GM12878 (cell line): ENCODE measurements around the gene PAIP2. TPM values are rescaled to one million over a fixed set of nuclear protein-coding genes. Genes with fewer than 3 reads are reported as not detected.

ENCODE experiments used
- ATAC-seq: fragments of 200-7000 bp; cut with Tn5 transposase; 3 replicates; pipeline ENCODE4 v1.9.1; 2020; ENCODE audit warnings: mild to moderate bottlenecking, moderate library complexity
- BruUV-seq: library from RNA; stranded (reverse); fragments of 400-500 nt; replicated peaks from 2 replicates; lab custom pipeline; 2021; lab: Mats Ljungman, UMichigan
- CTCF ChIA-PET: fragments of 300-600 bp; sonication (Branson Sonifier 250); formaldehyde crosslinking; extraction: SDS; loops from one replicate; lab custom pipeline; 2021; ENCODE audit warnings: inconsistent platforms; lab: Yijun Ruan, JAX
- POLR2A ChIA-PET: fragments of 350-600 bp; formaldehyde crosslinking; extraction: SDS; loops from one replicate; lab custom pipeline; 2021; ENCODE audit warnings: inconsistent platforms; lab: Charles Lee
- RAD21 ChIA-PET: fragments of 300-600 bp; sonication (Branson Sonifier 250); formaldehyde crosslinking; loops from one replicate; lab custom pipeline; 2023; ENCODE audit warnings: antibody characterized with exemption; ENCODE audit not compliant: unreplicated experiment; lab: Charles Lee
- SMC1A ChIA-PET: fragments of 300-600 bp; sonication (Branson Sonifier 250); formaldehyde crosslinking; loops from one replicate; lab custom pipeline; 2023; ENCODE audit not compliant: unreplicated experiment, uncharacterized antibody; lab: Charles Lee
- DNase-seq: peaks from one replicate; pipeline ENCODE4 v3.0.0-alpha.2; 2011; ENCODE audit warnings: low read depth, low spot score
- FAIRE-seq: peaks from 3 replicates; lab custom pipeline; 2011; peaks lifted over from hg19 to GRCh38; lab: Jason Lieb, UNC
- H2AFZ ChIP-seq: 2 replicates; pipeline ENCODE4 v1.6.0; 2011; ENCODE audit warnings: low read depth, low read length, control low read depth; ENCODE audit not compliant: control insufficient read depth
- H3K27ac ChIP-seq: 2 replicates; pipeline ENCODE4 v1.5.1; 2011; ENCODE audit warnings: control low read depth; ENCODE audit not compliant: control insufficient read depth, insufficient read depth
- H3K27me3 ChIP-seq, 2 experiments: replicated peaks in 1 of 2; 2 replicates each; pipeline versions ENCODE4 v1.6.0 to v1.6.1; 2011; ENCODE audit warnings: low read length in 1 of 2; ENCODE audit not compliant: control insufficient read depth in 2 of 2, insufficient read depth in 2 of 2
- H3K36me3 ChIP-seq, 2 experiments: 2 replicates each; pipeline ENCODE4 v1.5.1; 2011; ENCODE audit warnings: low read length in 1 of 2; ENCODE audit not compliant: control insufficient read depth in 2 of 2, insufficient read depth in 2 of 2
- H3K4me1 ChIP-seq: 2 replicates; pipeline ENCODE4 v1.6.1; 2011; ENCODE audit warnings: mild to moderate bottlenecking, low read length, moderate library complexity, mixed read lengths; ENCODE audit not compliant: control insufficient read depth, insufficient read depth
- H3K4me2 ChIP-seq: 2 replicates; pipeline ENCODE4 v1.6.0; 2011; ENCODE audit warnings: control low read depth; ENCODE audit not compliant: control insufficient read depth, insufficient read depth
- H3K4me3 ChIP-seq: fragments of 200-600 bp; sonication (generic); 2 replicates; pipeline ENCODE4 v1.5.1; 2016
- H3K79me2 ChIP-seq: 2 replicates; pipeline ENCODE4 v1.6.0; 2011; ENCODE audit warnings: low read length; ENCODE audit not compliant: control insufficient read depth, insufficient read depth
- H3K9ac ChIP-seq: 2 replicates; pipeline ENCODE4 v1.8.0; 2011; ENCODE audit warnings: low read length, control low read depth, mixed read lengths; ENCODE audit not compliant: control insufficient read depth, insufficient read depth
- H3K9me3 ChIP-seq: replicated peaks from 3 replicates; pipeline ENCODE4 v1.5.1; 2011; ENCODE audit warnings: mild to moderate bottlenecking, low read length; ENCODE audit not compliant: control insufficient read depth, insufficient read depth
- H4K20me1 ChIP-seq: 2 replicates; pipeline ENCODE4 v1.6.0; 2011; ENCODE audit not compliant: control insufficient read depth, insufficient read depth
- EZH2 ChIP-seq: IDR thresholded peaks from 2 replicates; pipeline ENCODE4 v1.6.1; 2012; ENCODE audit warnings: low read depth, mild to moderate bottlenecking, control low read depth, inconsistent platforms, low read length, borderline replicate concordance; ENCODE audit not compliant: control insufficient read depth
- LARP7 ChIP-seq: fragments of 450-650 bp; IDR thresholded peaks from 2 replicates; pipeline ENCODE4 v1.6.1; 2017; ENCODE audit warnings: mild to moderate bottlenecking
- MYB ChIP-seq: fragments of 150-350 bp; IDR thresholded peaks from 2 replicates; pipeline ENCODE4 v1.6.1; 2014; ENCODE audit warnings: mild to moderate bottlenecking, low read depth, low read length, borderline replicate concordance
- PAX5 ChIP-seq: IDR thresholded peaks from 2 replicates; pipeline ENCODE4 v1.6.1; 2011; ENCODE audit warnings: low read depth, low read length, borderline replicate concordance
- POLR2A ChIP-seq: IDR thresholded peaks from 2 replicates; pipeline ENCODE4 v1.6.1; 2011; ENCODE audit warnings: low read depth, mild to moderate bottlenecking, low read length
- RB1 ChIP-seq: fragments of 450-650 bp; formaldehyde crosslinking; IDR thresholded peaks from 2 replicates; pipeline ENCODE4 v1.6.1; 2017; ENCODE audit warnings: mild to moderate bottlenecking, borderline replicate concordance
- RFX5 ChIP-seq: IDR thresholded peaks from 2 replicates; pipeline ENCODE4 v1.6.1; 2011; ENCODE audit warnings: low read depth, low read length, improper control_type of control experiment
- SIX5 ChIP-seq: IDR thresholded peaks from 2 replicates; pipeline ENCODE4 v1.6.1; 2011; ENCODE audit warnings: mild to moderate bottlenecking, low read depth, low read length, moderate library complexity; ENCODE audit not compliant: severe bottlenecking
- ZZZ3 ChIP-seq: IDR thresholded peaks from 2 replicates; pipeline ENCODE4 v1.6.1; 2011; ENCODE audit warnings: low read depth; ENCODE audit not compliant: control insufficient read depth, insufficient read length
- WGBS: methylation state at CpG from one replicate; pipeline ENCODE4 v1.1.6; 2016; ENCODE audit warnings: low lambda C conversion rate; ENCODE audit not compliant: insufficient replicate concordance, insufficient coverage; ENCODE audit errors: missing lambda C conversion rate; 5-methylcytosine and 5-hydroxymethylcytosine counted together
- in situ Hi-C: fragments of 300-500 bp; cut with MboI; formaldehyde crosslinking; loops from 9 replicates; pipeline ENCODE4 v1.14.3; 2018; ENCODE audit warnings: mixed read lengths
- intact Hi-C: fragments of 100-400 bp; cut with micrococcal nuclease; formaldehyde crosslinking; loops from one replicate; pipeline ENCODE4 v1.14.2; 2022; ENCODE audit not compliant: unreplicated experiment
- polyA plus RNA-seq, 11 experiments: library from polyadenylated mRNA; depleted of rRNA in 4 of 11; unstranded in 6 of 11; stranded (reverse) in 5 of 11; fragments of >200 nt; fragmentation: Nextera tagmentation in 4 of 11; fragmentation: Illumina TruSeq in 1 of 11; extraction: Ambion mirVana in 4 of 11; extraction: Trizol in 1 of 11; gene quantifications; 1 replicate in 1 of 11; 2 replicates in 10 of 11; pipeline versions ENCODE4 v1.2.1 to v1.2.3, GENCODE V29; 2011 to 2016; ENCODE audit warnings: inconsistent platforms in 2 of 11, missing spikeins in 2 of 11, low read depth in 1 of 11
- total RNA-seq, 4 experiments: library from RNA; depleted of rRNA in 3 of 4; stranded (reverse); fragments of >200 nt in 3 of 4; fragmentation: Illumina TruSeq in 1 of 4; extraction: Trizol in 1 of 4; gene quantifications; 2 replicates each; pipeline versions ENCODE4 v1.2.1 to v1.2.3, GENCODE V29; 2013 to 2021
- TF ChIP-seq, protein P1 (sequence below): fragments of 450-650 bp; IDR thresholded peaks from 2 replicates; pipeline ENCODE4 v1.6.1; 2016; ENCODE audit warnings: mild to moderate bottlenecking
- TF ChIP-seq, protein P2 (sequence below): fragments of 450-650 bp; IDR thresholded peaks from 2 replicates; pipeline ENCODE4 v1.6.1; 2016; ENCODE audit warnings: mild to moderate bottlenecking, moderate library complexity, borderline replicate concordance

The PAIP2 gene
- total and polyA plus RNA-seq, 10 of the 15 experiments (the other 5 are each of a cell fraction or from before 2014, with no cell fraction given), result 49.9 to 154 (median 102) TPM

DNA sequence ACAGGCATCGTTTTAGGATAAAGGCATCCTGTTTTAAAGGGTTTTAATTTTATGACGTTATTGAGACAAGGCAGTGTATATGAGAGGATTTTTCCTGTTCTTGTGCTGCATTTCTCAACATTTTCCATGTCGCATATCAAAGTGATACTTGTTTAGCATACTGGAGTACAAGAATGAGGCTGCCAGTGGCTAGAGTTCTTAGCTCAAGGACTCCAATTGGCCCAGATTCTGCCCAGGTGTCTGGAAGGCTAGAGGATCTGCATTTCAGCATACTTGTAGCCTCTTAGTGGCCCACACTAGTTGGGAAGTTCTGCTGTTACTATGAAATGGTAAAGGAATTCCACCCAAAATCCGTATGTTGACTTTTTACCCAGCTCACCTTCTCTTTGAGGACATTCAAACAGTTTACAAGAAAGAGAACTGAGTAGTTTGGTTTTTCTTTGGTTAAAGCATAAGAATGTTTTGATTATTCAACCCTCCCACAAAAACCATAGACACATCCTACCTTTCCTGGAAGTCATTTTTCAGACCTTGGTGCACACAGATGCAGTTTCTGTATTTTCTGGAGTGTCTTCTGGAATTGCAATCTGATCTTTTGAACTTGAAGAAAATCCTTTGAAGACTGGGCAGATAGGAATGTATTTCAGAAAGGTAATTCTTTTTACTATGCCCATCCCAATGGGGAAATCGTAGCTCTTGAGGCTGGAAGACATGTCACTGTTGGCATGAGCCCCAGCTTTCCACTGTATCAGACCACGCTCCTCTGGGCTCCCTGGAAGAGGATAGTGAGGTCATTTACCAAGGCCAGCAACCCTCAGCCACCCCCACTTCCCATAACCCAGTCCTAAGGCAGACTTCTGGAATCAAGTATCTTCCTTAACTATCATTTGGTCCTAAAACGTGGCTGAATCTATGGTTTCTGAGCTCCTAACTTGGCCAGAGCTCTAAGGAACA is 30.1 kb downstream of the PAIP2 start (continued):
- no peak for TF ChIP-seq LARP7
- TF ChIP-seq ZZZ3, result no peak
- TF ChIP-seq PAX5, result no peak
- TF ChIP-seq EZH2, result no peak
- no peak for TF ChIP-seq MYB
- TF ChIP-seq, protein P1, sequence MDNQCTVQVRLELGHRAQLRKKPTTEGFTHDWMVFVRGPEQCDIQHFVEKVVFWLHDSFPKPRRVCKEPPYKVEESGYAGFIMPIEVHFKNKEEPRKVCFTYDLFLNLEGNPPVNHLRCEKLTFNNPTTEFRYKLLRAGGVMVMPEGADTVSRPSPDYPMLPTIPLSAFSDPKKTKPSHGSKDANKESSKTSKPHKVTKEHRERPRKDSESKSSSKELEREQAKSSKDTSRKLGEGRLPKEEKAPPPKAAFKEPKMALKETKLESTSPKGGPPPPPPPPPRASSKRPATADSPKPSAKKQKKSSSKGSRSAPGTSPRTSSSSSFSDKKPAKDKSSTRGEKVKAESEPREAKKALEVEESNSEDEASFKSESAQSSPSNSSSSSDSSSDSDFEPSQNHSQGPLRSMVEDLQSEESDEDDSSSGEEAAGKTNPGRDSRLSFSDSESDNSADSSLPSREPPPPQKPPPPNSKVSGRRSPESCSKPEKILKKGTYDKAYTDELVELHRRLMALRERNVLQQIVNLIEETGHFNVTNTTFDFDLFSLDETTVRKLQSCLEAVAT, result no peak

DNA sequence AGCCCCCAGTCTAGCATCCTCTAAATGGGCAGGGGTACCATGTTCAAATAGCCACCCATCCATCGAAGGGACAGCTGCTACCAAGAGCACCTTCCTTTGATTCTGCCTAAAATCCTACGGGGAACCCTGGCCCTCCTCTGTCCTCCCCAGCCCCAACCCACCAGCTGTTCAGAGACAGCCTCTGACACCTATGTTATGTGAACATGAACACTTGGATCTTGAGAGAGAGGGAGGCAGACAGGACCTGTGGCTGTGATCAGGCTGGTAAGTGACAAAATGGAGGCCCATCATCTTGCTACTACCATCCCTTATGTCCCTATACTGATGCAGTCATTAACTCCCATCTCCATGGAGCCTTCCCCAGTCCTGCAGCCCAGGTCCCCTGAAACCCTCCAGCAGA is 33.3 kb downstream of the PAIP2 start:
- POLR2A ChIA-PET, result interaction anchor here (1.1 kb wide), 1 partner anchor 50 kb away, joined by 3 read pairs; no protein-coding TSS in a partner anchor
- no peak for FAIRE-seq
- Histone ChIP-seq H3K9me3 (no peaks in the 10 kb centered on the region), H3K79me2 (no peaks in the 10 kb centered on the region), H3K4me1 (no peaks in the 10 kb centered on the region), H3K36me3 (peaks cover 0 to 5% of the 10 kb centered on the region in 2 experiments; a peak in 1 of 4 replicates), H3K27ac (no peak overlapping the region), H4K20me1 (no peaks in the 10 kb centered on the region)
- ATAC-seq, result peak; percentile 23; the same call in 2 of the 3 replicates
- in situ Hi-C loops, result no loop called here
- DNase-seq, result no peak
- RAD21 ChIA-PET, result no interaction called here
- TF ChIP-seq POLR2A (0 out of 2 replicates have a peak, but pooled peaks have one; percentile 43), RFX5 (no peak), RB1 (no peak), SIX5 (no peak)
- TF ChIP-seq, protein P2, sequence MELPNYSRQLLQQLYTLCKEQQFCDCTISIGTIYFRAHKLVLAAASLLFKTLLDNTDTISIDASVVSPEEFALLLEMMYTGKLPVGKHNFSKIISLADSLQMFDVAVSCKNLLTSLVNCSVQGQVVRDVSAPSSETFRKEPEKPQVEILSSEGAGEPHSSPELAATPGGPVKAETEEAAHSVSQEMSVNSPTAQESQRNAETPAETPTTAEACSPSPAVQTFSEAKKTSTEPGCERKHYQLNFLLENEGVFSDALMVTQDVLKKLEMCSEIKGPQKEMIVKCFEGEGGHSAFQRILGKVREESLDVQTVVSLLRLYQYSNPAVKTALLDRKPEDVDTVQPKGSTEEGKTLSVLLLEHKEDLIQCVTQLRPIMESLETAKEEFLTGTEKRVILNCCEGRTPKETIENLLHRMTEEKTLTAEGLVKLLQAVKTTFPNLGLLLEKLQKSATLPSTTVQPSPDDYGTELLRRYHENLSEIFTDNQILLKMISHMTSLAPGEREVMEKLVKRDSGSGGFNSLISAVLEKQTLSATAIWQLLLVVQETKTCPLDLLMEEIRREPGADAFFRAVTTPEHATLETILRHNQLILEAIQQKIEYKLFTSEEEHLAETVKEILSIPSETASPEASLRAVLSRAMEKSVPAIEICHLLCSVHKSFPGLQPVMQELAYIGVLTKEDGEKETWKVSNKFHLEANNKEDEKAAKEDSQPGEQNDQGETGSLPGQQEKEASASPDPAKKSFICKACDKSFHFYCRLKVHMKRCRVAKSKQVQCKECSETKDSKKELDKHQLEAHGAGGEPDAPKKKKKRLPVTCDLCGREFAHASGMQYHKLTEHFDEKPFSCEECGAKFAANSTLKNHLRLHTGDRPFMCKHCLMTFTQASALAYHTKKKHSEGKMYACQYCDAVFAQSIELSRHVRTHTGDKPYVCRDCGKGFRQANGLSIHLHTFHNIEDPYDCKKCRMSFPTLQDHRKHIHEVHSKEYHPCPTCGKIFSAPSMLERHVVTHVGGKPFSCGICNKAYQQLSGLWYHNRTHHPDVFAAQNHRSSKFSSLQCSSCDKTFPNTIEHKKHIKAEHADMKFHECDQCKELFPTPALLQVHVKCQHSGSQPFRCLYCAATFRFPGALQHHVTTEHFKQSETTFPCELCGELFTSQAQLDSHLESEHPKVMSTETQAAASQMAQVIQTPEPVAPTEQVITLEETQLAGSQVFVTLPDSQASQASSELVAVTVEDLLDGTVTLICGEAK, result no peak
- TF ChIP-seq, all 136 proteins: peak for 1
- intact Hi-C loops, result no loop called here
- CTCF ChIA-PET, result interaction anchor here (1.2 to 1.7 kb wide), 2 partner anchors 11 to 124 kb away, joined by 3 to 4 read pairs; no protein-coding TSS in a partner anchor
- Histone ChIP-seq H3K9ac (no peak overlapping the region), H3K4me2 (no peak overlapping the region), H2AFZ (no peak overlapping the region), H3K27me3 (no peaks in the 10 kb centered on the region), H3K4me3 (no peak overlapping the region)
- SMC1A ChIA-PET, result interaction anchor here (0.6 kb wide), 1 partner anchor 138 kb away, joined by 3 read pairs; no protein-coding TSS in a partner anchor
- WGBS, result 88% methylated on average over 2 of the region's 2 CpGs
- no TSS peak for BruUV-seq
